ENCODE results near the gene ZNF506.

ZNF506 gene

DNA sequence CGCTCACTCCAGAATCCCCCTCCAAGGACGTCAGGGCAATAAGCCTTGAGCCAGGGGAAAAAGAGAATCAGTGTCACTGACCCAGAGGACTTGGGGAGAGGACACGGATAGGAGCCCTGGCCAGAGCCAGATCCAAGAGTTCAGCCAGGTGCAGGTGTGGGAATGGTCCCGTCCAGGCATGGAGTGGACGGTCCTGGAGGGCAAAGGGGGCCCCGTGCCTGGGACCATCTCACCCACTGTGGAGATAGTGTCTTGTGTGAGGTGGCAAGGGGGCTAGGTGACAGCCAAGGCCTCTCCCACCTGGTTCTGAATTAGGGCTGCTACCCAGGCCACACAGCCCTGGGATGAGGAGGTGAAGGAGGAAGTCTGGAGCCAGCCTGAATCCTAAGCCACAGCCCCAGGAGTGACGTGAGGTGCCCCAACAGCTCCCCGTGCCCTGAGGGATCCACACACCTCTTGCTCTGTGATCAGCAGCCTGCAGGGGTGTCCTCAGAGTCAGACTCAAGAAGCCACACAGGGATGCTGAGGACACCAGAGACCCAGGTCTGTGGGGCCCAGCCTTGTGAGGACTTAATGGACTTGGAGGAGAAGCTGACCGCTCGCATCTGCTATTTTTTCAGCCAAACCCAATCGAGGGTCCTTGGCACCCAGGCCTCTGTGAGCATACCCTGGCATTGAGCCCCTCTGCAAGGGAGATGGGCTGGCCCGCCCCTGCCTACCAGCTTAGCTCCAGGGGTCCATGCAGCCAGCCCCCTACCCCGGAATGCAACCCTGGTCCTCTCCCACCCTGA is 72.2 kb downstream of the ZNF506 start:
- TF ChIP-seq CTCF (IDR thresholded peaks at IDR 0.05; ENCODE audit: insufficient read depth, low read length, missing control alignments) = no peak
- ChIA-PET CTCF (interaction anchor here (0.6 kb wide), 1 partner anchor 271 kb away, joined by 3 read pairs; no protein-coding TSS in a partner anchor), POLR2A (no interaction called here)
- DNase-seq (ENCODE audit: low read depth, low spot score) = no peak
- no peak overlapping the region for H3K4me3 ChIP-seq (ENCODE audit: low read depth, low read length)

GRCh38 chr19:19748249-19748938 is 73.2 kb downstream of the ZNF506 start:
- POLR2A ChIA-PET = no interaction called here
- no peak overlapping the region for H3K4me3 ChIP-seq (ENCODE audit: low read depth, low read length)
- TF ChIP-seq CTCF (IDR thresholded peaks at IDR 0.05; ENCODE audit: insufficient read depth, low read length, missing control alignments) = no peak
- no peak for DNase-seq (ENCODE audit: low read depth, low spot score)
- CTCF ChIA-PET = interaction anchor here (0.6 kb wide), 1 partner anchor 272 kb away, joined by 3 read pairs; no protein-coding TSS in a partner anchor

- no peak for TF ChIP-seq CTCF (IDR thresholded peaks at IDR 0.05; ENCODE audit: insufficient read depth, low read length, missing control alignments)
- CTCF ChIA-PET = no interaction called here
- no peak overlapping the region for H3K4me3 ChIP-seq (ENCODE audit: low read depth, low read length)
- DNase-seq (ENCODE audit: low read depth, low spot score) = no peak
- POLR2A ChIA-PET = no interaction called here
These were observed 74.0 kb downstream of the ZNF506 start for GRCh38 chr19:19747357-19748220.

DNA sequence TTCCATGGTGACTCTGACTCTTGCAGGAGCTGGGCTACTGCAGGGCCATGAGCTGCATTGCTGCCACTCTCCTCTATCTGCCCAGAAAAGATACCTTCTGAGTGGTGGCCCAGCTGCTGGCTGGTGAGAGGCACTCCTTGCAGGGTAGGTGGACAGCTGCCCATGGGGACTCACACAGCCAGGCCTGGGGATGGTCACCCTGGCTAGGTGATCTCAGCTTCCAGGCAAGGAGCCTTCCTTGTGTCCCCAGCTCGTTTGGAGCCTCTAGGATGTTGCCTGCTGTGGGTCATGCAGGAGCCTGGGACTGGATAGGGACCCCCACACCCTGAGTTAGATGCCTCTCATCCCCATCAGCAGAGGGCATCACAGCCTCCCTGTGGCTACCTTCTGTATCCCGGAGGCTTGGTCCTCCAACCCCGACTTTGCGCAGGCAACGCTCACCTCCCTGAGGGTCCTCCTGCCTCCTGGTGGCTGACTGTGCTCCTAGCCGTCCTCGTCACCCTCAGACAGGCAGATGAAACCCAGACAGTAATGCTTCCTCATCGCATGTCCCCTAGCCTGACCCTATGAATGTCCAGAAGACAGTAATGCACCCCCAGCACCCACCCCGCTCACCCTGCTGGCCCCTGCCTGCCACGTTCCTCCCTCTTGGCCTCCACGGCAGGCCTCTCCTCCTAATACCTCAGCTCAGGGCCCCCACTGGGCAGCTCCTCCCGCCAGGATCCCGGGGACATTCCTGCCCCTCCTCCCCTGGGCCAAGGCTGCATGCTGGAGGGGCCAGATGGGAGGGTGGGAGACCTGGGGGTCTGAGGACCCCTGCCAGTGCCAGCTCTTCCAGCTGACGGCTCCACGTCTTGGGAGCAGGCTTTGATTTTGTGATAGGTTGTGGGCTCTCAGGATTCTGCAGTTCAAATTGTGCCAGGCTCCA is 75.0 kb downstream of the ZNF506 start:
- H3K4me3 ChIP-seq (ENCODE audit: low read depth, low read length) = no peak overlapping the region
- POLR2A ChIA-PET = no interaction called here
- no peak for TF ChIP-seq CTCF (IDR thresholded peaks at IDR 0.05; ENCODE audit: insufficient read depth, low read length, missing control alignments)
- CTCF ChIA-PET = no interaction called here
- no peak for DNase-seq (ENCODE audit: low read depth, low spot score)

GRCh38 chr19:19745496-19746285 is 75.9 kb downstream of the ZNF506 start:
- H3K4me3 ChIP-seq (ENCODE audit: low read depth, low read length) = no peak overlapping the region
- TF ChIP-seq CTCF (IDR thresholded peaks at IDR 0.05; ENCODE audit: insufficient read depth, low read length, missing control alignments) = no peak
- ChIA-PET POLR2A (no interaction called here), CTCF (no interaction called here)
- no peak for DNase-seq (ENCODE audit: low read depth, low spot score)

Measured in AG04449 (cell line).